ENCODE results near the gene CREB3L2. TPM values are rescaled to one million over a fixed set of nuclear protein-coding genes. Genes with fewer than 3 reads are reported as not detected.

The CREB3L2 gene
- total RNA-seq, 2 experiments from 2014 or later = 22.7 to 79.0 TPM

- no peaks in the 10 kb centered on the region for H3K9me3 ChIP-seq (ENCODE audit: low read length)
- CTCF ChIA-PET (ENCODE audit: unreplicated experiment) = no interaction called here
- H3K4me1 ChIP-seq (ENCODE audit: insufficient read depth, low read length, poor library complexity, severe bottlenecking) = peaks cover 11% of the 10 kb centered on the region
- POLR2A ChIA-PET = no interaction called here
- no peak overlapping the region for H3K4me3 ChIP-seq (ENCODE audit: low read depth, low read length, poor library complexity, severe bottlenecking)
- no peak overlapping the region for H3K27ac ChIP-seq (ENCODE audit: low read depth, low read length, poor library complexity, severe bottlenecking)
- BruUV-seq (replicated peaks) = no TSS peak
- H3K4me2 ChIP-seq (ENCODE audit: low read length) = no peak overlapping the region
- H3K36me3 ChIP-seq (ENCODE audit: insufficient read depth, low read length) = peaks cover 20% of the 10 kb centered on the region
- no peaks in the 10 kb centered on the region for H3K9me2 ChIP-seq (ENCODE audit: insufficient read depth, low read length)
- H2AFZ ChIP-seq (ENCODE audit: low read length) = no peak overlapping the region
- DNase-seq (ENCODE audit: low spot score) = no peak
- no peaks in the 10 kb centered on the region for H4K20me1 ChIP-seq (ENCODE audit: insufficient read depth, low read length)
- TF ChIP-seq EZH2phosphoT487 (IDR thresholded peaks at IDR 0.05; ENCODE audit: borderline replicate concordance, low read depth, low read length) (no peak), CTCF (conservative IDR thresholded peaks at IDR 0.05; ENCODE audit: low read length) (no peak)
- H3K79me2 ChIP-seq (ENCODE audit: insufficient read depth, low read depth, low read length) = no peaks in the 10 kb centered on the region
- intact Hi-C loops (cut with micrococcal nuclease; ENCODE audit: unreplicated experiment) = no loop called here
Observed at GRCh38 chr7:137953665-137954470, 48.0 kb downstream of the CREB3L2 start.

GRCh38 chr7:137953043-137953664, 48.7 kb downstream of the CREB3L2 start:
- ChIA-PET POLR2A (no interaction called here), CTCF (ENCODE audit: unreplicated experiment) (no interaction called here)
- no peak overlapping the region for H3K4me2 ChIP-seq (ENCODE audit: low read length)

More at GRCh38 chr7:137953043-137953664, 48.7 kb downstream of the CREB3L2 start:
- H3K79me2 ChIP-seq (ENCODE audit: insufficient read depth, low read depth, low read length) = no peaks in the 10 kb centered on the region
- intact Hi-C loops (cut with micrococcal nuclease; ENCODE audit: unreplicated experiment) = no loop called here
- no peak overlapping the region for H3K4me3 ChIP-seq (ENCODE audit: low read depth, low read length, poor library complexity, severe bottlenecking)
- DNase-seq (ENCODE audit: low spot score) = no peak
- no TSS peak for BruUV-seq (replicated peaks)
- peaks cover 13% of the 10 kb centered on the region for H3K36me3 ChIP-seq (ENCODE audit: insufficient read depth, low read length)
- no peaks in the 10 kb centered on the region for H3K9me2 ChIP-seq (ENCODE audit: insufficient read depth, low read length)
- no peaks in the 10 kb centered on the region for H3K9me3 ChIP-seq (ENCODE audit: low read length)
- TF ChIP-seq CTCF (conservative IDR thresholded peaks at IDR 0.05; ENCODE audit: low read length) (no peak), EZH2phosphoT487 (IDR thresholded peaks at IDR 0.05; ENCODE audit: borderline replicate concordance, low read depth, low read length) (no peak)
- no peak overlapping the region for H3K27ac ChIP-seq (ENCODE audit: low read depth, low read length, poor library complexity, severe bottlenecking)
- no peak overlapping the region for H2AFZ ChIP-seq (ENCODE audit: low read length)
- no peaks in the 10 kb centered on the region for H4K20me1 ChIP-seq (ENCODE audit: insufficient read depth, low read length)
- H3K4me1 ChIP-seq (ENCODE audit: insufficient read depth, low read length, poor library complexity, severe bottlenecking) = peaks cover 5% of the 10 kb centered on the region

Measured in OCI-LY7 (cell line).